Stimulated activated CD8-positive, alpha-beta memory T cell treated with anti-CD3 and anti-CD28 coated beads, Interleukin-4, amount 100 ng/mL, for 1 hour (primary cell): ENCODE measurements around the gene SF1.

Experiments used
- DNase-seq, 2 donors: peaks; one replicate each; pipeline ENCODE4 v3.0.0-alpha.2; 2020; ENCODE audit warnings: low read depth in 2 of 2, low spot score in 1 of 2

Gene SF1

GRCh38 chr11:64762674-64763525 is 15.4 kb downstream of the SF1 start:
- DNase-seq: no peak

GRCh38 chr11:64762277-64762673 is 16.1 kb downstream of the SF1 start:
- DNase-seq: no peak

- no peak for DNase-seq
These were observed 17.5 kb downstream of the SF1 start for GRCh38 chr11:64760759-64761420.

GRCh38 chr11:64759722-64760719 is 18.3 kb downstream of the SF1 start, which contains the start of gene PYGM:
Gene PYGM, minus strand, starts transcription at chr11:64759974. Its CDS starts 76 bp downstream, at chr11:64759898.
- no peak for DNase-seq

GRCh38 chr11:64759131-64759721 is 19.1 kb downstream of the SF1 start:
- no peak for DNase-seq

- DNase-seq: no peak
These were observed 19.8 kb downstream of the SF1 start for GRCh38 chr11:64758330-64759079.

GRCh38 chr11:64757549-64758329 is 20.6 kb downstream of the SF1 start:
- no peak for DNase-seq

GRCh38 chr11:64755681-64756361 is 22.5 kb downstream of the SF1 start:
- DNase-seq: no peak

- no peak for DNase-seq
These were observed 23.3 kb downstream of the SF1 start for GRCh38 chr11:64754919-64755662.

GRCh38 chr11:64754124-64754918 is 24.0 kb downstream of the SF1 start:
- no peak for DNase-seq

GRCh38 chr11:64753380-64754123 is 24.8 kb downstream of the SF1 start:
- DNase-seq: no peak

GRCh38 chr11:64753019-64753379 is 25.3 kb downstream of the SF1 start:
- no peak for DNase-seq

GRCh38 chr11:64752175-64752970 is 26.0 kb downstream of the SF1 start:
- no peak for DNase-seq

GRCh38 chr11:64751580-64751979 is 26.8 kb downstream of the SF1 start:
- DNase-seq: no peak

GRCh38 chr11:64751136-64751535 is 27.2 kb downstream of the SF1 start:
- no peak for DNase-seq
